Measurements from ENCODE around the gene BLVRB.
"Not testable (repeated sequence)": the region's sequence is repeated elsewhere in the genome, so short reads cannot be mapped to it uniquely, and the experiment has no call there.

DNA sequence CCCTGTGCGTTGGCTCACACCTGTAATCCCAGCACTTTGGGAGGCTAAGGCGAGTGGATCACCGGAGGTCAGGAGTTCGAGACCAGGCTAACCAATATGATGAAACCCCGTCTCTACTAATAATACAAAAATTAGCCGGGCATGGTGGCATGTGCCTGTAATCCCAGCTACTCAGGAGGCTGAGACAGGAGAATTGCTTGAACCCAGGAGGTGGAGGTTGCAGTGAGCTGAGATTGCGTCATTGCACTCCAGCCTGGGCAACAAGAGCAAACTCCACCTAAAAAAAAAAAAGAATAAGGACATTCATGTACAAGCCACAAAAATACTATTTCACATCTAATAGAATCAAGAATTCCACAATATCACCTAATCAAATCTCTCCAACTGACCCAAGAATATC is 37.3 kb downstream of the BLVRB start:
- TF ChIP-seq, protein P1, sequence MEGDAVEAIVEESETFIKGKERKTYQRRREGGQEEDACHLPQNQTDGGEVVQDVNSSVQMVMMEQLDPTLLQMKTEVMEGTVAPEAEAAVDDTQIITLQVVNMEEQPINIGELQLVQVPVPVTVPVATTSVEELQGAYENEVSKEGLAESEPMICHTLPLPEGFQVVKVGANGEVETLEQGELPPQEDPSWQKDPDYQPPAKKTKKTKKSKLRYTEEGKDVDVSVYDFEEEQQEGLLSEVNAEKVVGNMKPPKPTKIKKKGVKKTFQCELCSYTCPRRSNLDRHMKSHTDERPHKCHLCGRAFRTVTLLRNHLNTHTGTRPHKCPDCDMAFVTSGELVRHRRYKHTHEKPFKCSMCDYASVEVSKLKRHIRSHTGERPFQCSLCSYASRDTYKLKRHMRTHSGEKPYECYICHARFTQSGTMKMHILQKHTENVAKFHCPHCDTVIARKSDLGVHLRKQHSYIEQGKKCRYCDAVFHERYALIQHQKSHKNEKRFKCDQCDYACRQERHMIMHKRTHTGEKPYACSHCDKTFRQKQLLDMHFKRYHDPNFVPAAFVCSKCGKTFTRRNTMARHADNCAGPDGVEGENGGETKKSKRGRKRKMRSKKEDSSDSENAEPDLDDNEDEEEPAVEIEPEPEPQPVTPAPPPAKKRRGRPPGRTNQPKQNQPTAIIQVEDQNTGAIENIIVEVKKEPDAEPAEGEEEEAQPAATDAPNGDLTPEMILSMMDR (conservative IDR thresholded peaks at IDR 0.05; ENCODE audit: low read depth, low read length): not testable (repeated sequence)
- TF ChIP-seq EZH2 (IDR thresholded peaks at IDR 0.05; ENCODE audit: low read length, unreplicated experiment): not testable (repeated sequence)

Data from PC-3 (cell line).